ENCODE measurements around the gene FBXL19. TPM values are rescaled to one million over a fixed set of nuclear protein-coding genes. Genes with fewer than 3 reads are reported as not detected.

FBXL19 gene
- total RNA-seq, 1 experiment from 2014 or later, result 84.3 TPM

GRCh38 chr16:30893744-30894539 is 29.4 kb upstream of the FBXL19 start, which contains the start of gene BCL7C:
Gene BCL7C (minus strand): TSS chr16:30894077. CDS start chr16:30893944, 133 bp downstream.
- ChIA-PET CTCF (interaction anchor here (1.2 to 1.8 kb wide), 2 partner anchors 49 to 55 kb away, joined by 3 to 11 read pairs; no protein-coding TSS in a partner anchor), POLR2A (interaction anchor here (0.5 to 1.5 kb wide), 3 partner anchors 8 to 119 kb away, joined by 3 read pairs; no protein-coding TSS in a partner anchor)
- no peaks in the 10 kb centered on the region for H3K9me3 Mint-ChIP-seq
- peaks cover 25% of the 10 kb centered on the region for H3K27me3 Mint-ChIP-seq (ENCODE audit: low read depth)
- DNase-seq (ENCODE audit: low spot score) (peak; percentile 92), ATAC-seq (peak; percentile 76)
- H3K36me3 Mint-ChIP-seq, result peaks cover 3% of the 10 kb centered on the region; the same call in 1 of the 2 replicates
- peaks cover 24% of the 10 kb centered on the region for H3K4me1 Mint-ChIP-seq
- peak within 1 kb of the TSS; percentile 86 for H3K4me3 Mint-ChIP-seq
- H3K27ac Mint-ChIP-seq, result no peak within 1 kb of the TSS; the same call in 1 of the 2 replicates
- TF ChIP-seq E2F4 (CRISPR knock-in tag; IDR thresholded peaks at IDR 0.05; ENCODE audit: borderline replicate concordance, low read depth), result peak; percentile 74; the same call in 1 of the 2 replicates
- no peak for TF ChIP-seq JAZF1 (CRISPR knock-in tag; IDR thresholded peaks at IDR 0.05)
- no peak for TF ChIP-seq SOX15 (CRISPR knock-in tag; IDR thresholded peaks at IDR 0.05)
- no peak for TF ChIP-seq PREB (CRISPR knock-in tag; IDR thresholded peaks at IDR 0.05; ENCODE audit: borderline replicate concordance)
- no peak for TF ChIP-seq ETV6 (CRISPR knock-in tag; IDR thresholded peaks at IDR 0.05)
- no peak for TF ChIP-seq AFF4 (CRISPR knock-in tag; IDR thresholded peaks at IDR 0.05; ENCODE audit: borderline replicate concordance)
- 0 out of 2 replicates have a peak, but pooled peaks have one; percentile 42 for TF ChIP-seq PRRX2 (CRISPR knock-in tag; IDR thresholded peaks at IDR 0.05)
- TF ChIP-seq ARID4B (CRISPR knock-in tag; IDR thresholded peaks at IDR 0.05; ENCODE audit: borderline replicate concordance), result 0 out of 2 replicates have a peak, but pooled peaks have one; percentile 27
- TF ChIP-seq PRDM15 (CRISPR knock-in tag; IDR thresholded peaks at IDR 0.05), result peak; percentile 22; the same call in 1 of the 2 replicates
- TF ChIP-seq ZNF317 (CRISPR knock-in tag; IDR thresholded peaks at IDR 0.05; ENCODE audit: borderline replicate concordance, low read depth), result no peak
- peak; percentile 82; the same call in 1 of the 2 replicates for TF ChIP-seq TCF7 (CRISPR knock-in tag; IDR thresholded peaks at IDR 0.05; ENCODE audit: low read depth)
- no peak for TF ChIP-seq ZNF425 (CRISPR knock-in tag; conservative IDR thresholded peaks at IDR 0.05)
- no peak for TF ChIP-seq NFYB (CRISPR knock-in tag; conservative IDR thresholded peaks at IDR 0.05; ENCODE audit: low read depth)
- no peak for TF ChIP-seq HMGA2 (CRISPR knock-in tag; IDR thresholded peaks at IDR 0.05)
- TF ChIP-seq ATF6 (CRISPR knock-in tag; IDR thresholded peaks at IDR 0.05), result no peak

Measured in WTC11 (cell line).